HuH-7.5 (cell line): ENCODE results near the gene YJEFN3.

Experiments
- DNase-seq: peaks from one replicate; pipeline ENCODE4 v3.0.0; 2011; ENCODE audit warnings: low spot score

Gene YJEFN3

DNA sequence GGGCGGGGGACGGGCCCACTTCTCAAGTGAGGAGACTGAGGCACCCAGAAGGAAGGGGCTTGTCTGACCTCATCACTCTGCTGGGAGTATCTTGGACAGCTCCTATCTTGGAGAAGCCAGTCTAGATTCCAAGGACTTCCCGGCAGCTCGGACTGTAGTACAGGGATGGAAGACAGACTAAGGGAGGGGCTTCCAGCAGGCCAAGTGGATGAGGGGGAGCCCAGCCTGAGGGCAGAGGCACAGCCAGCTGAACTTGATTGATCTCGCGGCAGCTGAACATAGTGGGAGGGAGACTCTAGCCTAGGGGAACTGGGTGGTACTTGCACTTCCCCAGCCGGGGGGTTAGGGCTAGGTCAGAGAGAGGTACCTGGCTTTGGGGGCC lies 10.1 kb downstream of the YJEFN3 start:
- no peak for DNase-seq

DNA sequence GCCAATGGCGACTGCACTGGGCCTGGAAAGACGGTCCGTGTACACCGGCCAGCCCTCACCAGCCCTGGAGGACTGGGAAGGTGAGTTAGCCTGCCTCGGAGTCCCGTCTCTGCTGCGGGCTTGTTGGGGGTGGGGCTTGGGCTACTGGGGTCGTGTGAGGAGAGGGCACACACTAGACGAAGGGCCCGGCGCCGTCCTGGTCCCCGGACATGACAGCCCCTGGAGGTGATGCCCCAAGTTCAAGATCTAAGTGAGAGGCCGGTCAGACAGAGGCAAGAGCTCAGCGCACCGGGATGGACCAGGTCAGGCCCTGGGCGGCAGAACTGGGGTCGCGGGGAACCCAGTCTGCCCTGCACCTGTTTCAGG lies 11.0 kb downstream of the YJEFN3 start:
- DNase-seq = no peak

- no peak for DNase-seq
Measured at GRCh38 chr19:19540064-19540714, 11.5 kb downstream of the YJEFN3 start.

DNA sequence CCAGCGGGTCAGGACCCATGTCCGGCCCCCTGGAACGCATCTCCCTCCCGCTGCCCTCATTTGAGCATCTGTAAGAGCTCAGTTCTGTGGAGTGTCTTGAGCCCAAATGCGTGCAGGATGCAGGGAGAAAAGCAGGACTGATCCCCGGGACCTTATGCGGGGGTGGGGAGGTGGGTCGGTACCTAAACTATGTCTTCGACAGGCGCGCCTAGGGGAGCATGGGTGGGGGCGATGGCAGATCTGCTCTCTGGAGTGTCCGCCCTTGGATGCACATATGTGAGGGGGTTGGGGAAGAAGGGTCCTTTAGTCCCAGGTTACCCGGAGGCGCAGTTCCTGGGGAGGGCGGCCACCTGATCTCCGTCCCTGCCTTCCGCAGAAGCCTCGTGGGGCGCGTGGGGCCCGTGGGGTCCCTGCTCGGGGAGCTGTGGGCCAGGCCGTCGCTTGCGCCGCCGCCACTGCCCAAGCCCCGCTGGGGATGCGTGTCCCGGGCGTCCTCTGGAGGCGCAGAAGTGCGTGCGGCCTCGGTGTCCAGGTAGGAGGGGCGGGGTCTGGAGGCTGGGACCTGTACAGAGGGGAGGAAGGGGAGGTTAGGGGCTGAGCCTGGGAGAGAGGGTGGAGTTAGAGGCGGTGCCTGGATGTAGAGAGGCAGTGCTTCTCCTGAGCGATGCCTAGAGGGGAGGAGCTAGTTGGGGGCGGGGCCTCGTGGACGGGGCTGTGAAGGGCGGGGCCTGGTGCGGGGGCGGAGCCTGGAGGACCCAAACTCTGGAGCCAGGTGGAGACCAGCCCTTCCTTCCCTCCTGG lies 12.2 kb downstream of the YJEFN3 start:
- no peak for DNase-seq

DNA sequence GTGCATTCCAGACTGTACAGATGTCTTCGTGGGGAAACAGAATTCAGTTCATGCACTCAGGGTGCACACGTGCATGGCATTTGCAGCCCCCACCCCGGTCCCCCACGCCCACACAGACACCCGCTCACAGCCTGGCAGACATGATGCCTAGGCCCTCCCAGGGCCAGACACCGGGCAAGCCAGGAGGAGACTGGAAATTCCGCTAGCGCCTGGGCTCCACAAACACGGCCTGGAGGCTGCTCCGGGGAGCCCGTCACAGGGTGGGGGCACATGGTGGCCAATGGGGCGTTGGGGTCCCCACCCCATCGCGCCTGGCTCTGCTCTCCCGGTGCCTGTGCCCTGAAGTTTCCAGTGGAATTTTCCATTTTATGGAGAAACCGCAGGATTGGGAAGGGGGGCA lies 12.9 kb downstream of the YJEFN3 start:
- DNase-seq = no peak

DNA sequence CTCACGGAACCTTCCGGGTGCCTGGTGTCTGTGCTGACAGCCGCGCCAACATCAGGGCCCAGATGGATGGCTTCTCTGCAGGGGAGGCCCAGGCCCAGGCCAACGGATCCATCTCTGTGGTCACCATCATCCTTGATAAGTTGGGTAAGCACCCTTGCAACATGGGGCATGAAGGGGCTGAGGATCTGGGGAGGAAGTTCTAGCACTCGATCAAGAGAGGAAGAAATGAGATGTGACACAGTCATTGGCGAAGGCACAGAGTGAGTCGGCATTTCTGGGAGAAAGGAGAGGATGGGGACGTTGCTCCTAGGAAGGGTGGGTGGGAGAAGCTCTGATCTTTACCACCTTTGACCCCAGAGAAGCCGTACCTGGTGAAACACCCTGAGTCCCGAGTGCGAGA lies 13.8 kb downstream of the YJEFN3 start:
- DNase-seq = no peak

- no peak for DNase-seq
Measured at GRCh38 chr19:19543101-19543500, 14.4 kb downstream of the YJEFN3 start.

DNA sequence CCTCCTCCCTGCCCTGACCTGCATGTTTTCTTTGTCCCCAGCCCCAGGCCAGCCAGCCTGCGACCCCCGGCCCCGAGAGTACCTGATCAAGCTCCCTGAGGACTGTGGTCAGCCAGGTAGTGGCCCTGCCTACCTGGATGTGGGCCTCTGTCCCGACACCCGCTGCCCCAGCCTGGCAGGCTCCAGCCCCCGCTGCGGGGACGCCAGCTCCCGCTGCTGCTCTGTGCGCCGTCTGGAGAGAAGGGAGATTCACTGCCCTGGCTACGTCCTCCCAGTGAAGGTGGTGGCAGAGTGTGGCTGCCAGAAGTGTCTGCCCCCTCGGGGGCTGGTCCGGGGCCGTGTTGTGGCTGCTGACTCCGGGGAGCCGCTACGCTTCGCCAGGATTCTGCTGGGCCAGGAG lies 14.9 kb downstream of the YJEFN3 start:
- DNase-seq = no peak

- no peak for DNase-seq
Measured at GRCh38 chr19:19544257-19544953, 15.7 kb downstream of the YJEFN3 start.

- no peak for DNase-seq
Measured at GRCh38 chr19:19544954-19545591, 16.4 kb downstream of the YJEFN3 start.

GRCh38 chr19:19545707-19546106 lies 17.0 kb downstream of the YJEFN3 start:
- DNase-seq = no peak

DNA sequence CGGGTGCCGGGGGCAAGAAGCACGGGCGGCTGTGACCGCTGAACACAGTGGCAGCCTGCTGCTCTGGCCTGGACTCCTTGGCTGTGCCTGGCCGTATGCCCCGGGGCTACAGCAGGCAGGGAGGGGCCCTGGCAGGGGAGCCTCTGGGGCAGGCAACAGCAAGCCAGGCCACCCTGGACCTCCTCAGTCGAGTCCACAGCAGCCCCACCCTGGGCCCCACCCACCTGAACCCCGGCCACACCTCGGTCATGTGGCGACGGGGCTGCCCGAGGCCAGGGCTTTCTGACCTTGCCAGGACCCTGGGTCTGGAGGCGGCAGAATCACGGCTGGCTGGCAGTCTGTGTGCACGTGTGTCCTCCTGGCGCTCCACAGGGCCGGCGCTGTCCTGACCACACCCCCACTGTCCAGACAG lies 18.0 kb downstream of the YJEFN3 start:
- DNase-seq = no peak

DNA sequence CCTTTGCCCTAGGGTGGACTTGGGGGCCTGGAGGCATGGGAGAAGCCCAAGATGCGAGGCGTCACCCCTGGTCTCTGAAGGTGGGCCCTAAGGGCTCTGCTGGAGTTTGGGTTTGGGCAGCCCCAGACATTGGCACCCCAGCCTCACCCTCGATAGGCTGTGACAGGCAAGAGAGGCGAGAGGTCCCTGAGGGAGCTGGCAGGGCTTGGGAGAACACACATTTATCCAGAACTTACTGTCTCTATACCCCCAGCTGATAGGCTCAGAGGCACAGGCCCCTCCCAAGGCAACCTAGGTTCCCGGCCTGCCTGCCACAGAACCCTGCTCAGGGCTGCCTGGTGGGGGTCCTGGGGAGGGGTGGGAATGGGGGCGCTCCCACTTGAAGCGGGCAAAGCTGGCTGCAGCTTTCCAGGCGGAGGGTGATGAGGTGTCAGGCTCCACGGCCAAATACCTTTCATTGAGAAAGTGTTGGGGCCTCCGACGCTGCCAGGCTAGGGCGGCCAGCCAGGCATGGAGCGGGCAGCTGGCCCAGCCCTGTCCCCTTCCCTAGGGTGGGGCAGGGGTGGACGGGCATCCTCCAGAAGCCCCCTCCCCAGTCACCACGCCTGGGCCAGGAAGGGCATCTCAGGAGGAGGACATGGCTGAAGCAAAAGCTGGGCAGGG lies 19.1 kb downstream of the YJEFN3 start:
- DNase-seq = no peak

DNA sequence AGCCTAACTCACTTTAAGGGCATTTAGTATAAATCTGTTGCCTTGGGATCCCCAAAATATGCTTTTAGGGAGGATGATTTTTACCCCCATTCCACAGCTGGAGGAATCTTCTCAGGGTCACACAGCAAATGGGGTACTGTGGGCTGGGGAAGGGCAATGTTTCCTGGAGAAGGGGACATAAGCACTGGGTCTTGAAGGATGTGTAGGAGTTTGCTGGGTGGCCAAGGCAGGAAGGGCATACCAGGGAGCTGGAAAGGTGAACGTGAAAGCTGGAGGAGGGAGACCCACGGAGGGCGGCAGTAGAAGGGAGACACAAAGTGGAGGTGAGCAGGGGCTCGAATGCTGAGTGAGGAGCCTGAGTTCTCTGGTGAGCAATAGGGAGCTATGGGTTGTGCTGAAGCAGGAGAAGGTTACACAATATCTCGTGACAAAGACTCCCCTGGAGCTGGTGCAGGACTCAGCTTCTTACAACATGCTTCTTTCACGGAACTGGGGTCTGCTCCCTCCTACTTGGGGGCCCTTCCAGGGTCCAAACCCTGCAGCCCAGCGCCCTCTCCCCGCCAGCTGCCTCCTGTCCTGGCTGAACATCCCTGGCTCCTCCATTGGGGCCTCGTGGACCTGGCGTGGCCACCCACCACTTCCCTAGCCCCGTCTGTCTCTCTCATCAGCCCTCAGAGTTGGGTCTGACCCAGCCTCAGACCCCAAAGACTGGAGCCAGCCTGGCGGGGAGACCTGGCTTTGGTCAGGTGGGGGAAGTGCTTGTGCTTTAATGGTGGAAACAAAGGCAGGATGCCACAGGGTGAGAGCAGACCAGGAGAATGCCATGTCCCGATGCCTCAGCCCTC lies 20.4 kb downstream of the YJEFN3 start:
- DNase-seq = no peak

DNA sequence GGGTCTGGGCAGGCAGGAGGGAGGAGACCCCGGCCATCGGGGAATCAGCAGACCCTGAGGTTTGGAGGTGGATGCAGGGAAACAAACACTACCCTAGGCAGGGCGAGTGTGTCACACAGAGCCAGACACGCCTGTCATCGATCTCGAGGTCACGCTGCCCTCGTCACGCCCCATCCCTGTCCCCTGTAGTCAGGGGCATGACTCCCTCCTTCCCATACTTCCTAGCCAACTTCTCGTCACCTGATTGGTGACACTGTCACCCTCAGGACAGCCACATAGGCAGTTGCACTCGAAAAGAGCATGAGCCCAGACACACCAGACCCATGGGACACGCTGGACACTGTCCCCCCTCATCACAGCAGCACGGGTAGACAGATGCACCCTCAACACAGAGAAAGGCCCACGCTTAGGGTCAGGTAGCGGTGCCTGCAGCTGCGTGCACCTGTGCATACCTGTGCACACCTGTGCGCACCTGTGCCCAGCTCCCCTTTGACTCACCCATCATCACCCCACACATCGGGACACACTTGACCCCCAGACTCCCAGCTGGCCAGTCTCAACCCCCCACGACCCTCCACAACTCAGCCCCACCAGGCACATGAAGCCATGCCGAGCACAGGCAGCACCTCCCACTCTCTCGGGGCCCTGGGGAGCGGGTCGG lies 21.2 kb downstream of the YJEFN3 start:
- DNase-seq = no peak

GRCh38 chr19:19550485-19550929 lies 21.8 kb downstream of the YJEFN3 start:
- no peak for DNase-seq

- DNase-seq = no peak
Measured at GRCh38 chr19:19550972-19551852, 22.5 kb downstream of the YJEFN3 start.

DNA sequence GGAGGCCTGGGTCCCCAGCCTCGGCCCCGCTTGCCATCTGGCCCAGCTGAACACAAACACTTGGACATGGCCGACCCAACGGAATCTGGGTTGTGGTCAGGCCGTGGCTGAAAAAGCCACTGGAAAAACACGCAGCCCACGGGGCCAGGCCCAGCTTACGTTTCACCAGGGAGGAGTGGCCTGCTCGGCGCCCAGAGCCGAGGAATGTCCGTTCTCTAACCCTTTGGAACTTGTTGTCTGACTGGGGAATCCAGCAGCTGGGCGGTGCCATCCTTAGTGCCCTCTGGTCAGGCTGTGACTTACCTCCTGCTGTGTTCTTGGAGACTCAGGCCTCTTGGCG lies 23.1 kb downstream of the YJEFN3 start:
- DNase-seq = no peak

- peak; percentile 98 for DNase-seq
Measured at GRCh38 chr19:19552798-19553197, 24.1 kb downstream of the YJEFN3 start.

DNA sequence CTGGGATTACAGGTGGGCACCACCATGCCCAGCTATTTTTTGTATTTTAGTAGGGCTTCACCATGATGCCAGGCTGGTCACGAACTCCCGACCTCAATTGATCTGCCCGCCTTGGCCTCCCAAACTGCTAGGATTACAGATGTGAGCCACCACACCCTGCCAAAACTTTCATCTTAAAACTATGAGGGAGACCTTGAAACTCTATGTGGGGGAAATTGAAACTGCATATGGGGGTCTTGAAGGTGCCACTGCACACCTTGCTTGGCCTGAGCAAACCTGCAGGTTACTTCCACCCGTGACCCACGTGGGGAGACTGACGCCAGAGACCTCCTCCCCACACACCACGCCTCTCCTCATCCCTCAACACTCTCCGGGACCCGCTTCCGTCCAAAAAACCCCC lies 25.0 kb downstream of the YJEFN3 start:
- no peak for DNase-seq
